Gastrocnemius medialis (tissue), 4 donors: ENCODE data around the gene ERBB3. TPM values are rescaled to one million over a fixed set of nuclear protein-coding genes. Genes with fewer than 3 reads are reported as not detected.

ENCODE experiments used
- ATAC-seq, 2 donors: fragments of 150-250 bp; one replicate each; pipeline ENCODE4 v1.9.1; 2016
- DNase-seq, 2 donors: peaks; one replicate each; pipeline ENCODE4 v3.0.0-alpha.2; 2019
- H3K27ac ChIP-seq, 4 donors: fragments of 200-600 bp; sonication (generic); 1 replicate in 1 of 4; 2 replicates in 3 of 4; pipeline ENCODE4 v1.5.1; 2016 to 2018; ENCODE audit warnings: mild to moderate bottlenecking in 2 of 4, moderate library complexity in 1 of 4
- H3K27me3 ChIP-seq, 3 donors: fragments of 200-600 bp; sonication (generic) in 2 of 3; 1 replicate in 1 of 3; 2 replicates in 2 of 3; pipeline versions ENCODE4 v1.5.1 to v1.6.0; 2016 to 2019; ENCODE audit warnings: mild to moderate bottlenecking in 1 of 3, moderate library complexity in 1 of 3
- H3K36me3 ChIP-seq, 2 donors: fragments of 200-600 bp; sonication (generic) in 1 of 2; one replicate each; pipeline ENCODE4 v1.5.1; 2017 to 2018
- H3K4me1 ChIP-seq, 2 donors: fragments of 200-600 bp; sonication (generic) in 1 of 2; one replicate each; pipeline ENCODE4 v1.5.1; 2016 to 2017; ENCODE audit warnings: mild to moderate bottlenecking in 2 of 2
- H3K4me3 ChIP-seq, 4 donors: fragments of 200-600 bp; sonication (generic) in 3 of 4; 1 replicate in 1 of 4; 2 replicates in 3 of 4; pipeline ENCODE4 v1.5.1; 2016 to 2019; ENCODE audit warnings: mild to moderate bottlenecking in 2 of 4
- H3K9me3 ChIP-seq, 3 donors: fragments of 200-600 bp; sonication (generic) in 2 of 3; 1 replicate in 1 of 3; 2 replicates in 2 of 3; pipeline ENCODE4 v1.5.1; 2016 to 2019
- POLR2A ChIP-seq, 2 donors: fragments of 450-650 bp; IDR thresholded peaks; one replicate each; pipeline ENCODE4 v1.6.1; 2017; ENCODE audit warnings: antibody characterized with exemption in 2 of 2, mild to moderate bottlenecking in 2 of 2, moderate library complexity in 2 of 2
- in situ Hi-C, 4 donors: fragments of 200-750 bp; cut with MboI; loops; one replicate each; pipeline versions ENCODE4 v1.15.0 to v1.8.0; 2017; ENCODE audit warnings: low sequenced_read_pairs in 4 of 4
- intact Hi-C: fragments of 100-400 bp; cut with DNase I; formaldehyde crosslinking; loops from one replicate; pipeline ENCODE4 v1.15.1; 2023; ENCODE audit warnings: low total_unique reads
- total RNA-seq, 4 donors: library from RNA; depleted of rRNA; stranded (reverse); fragments of >200 nt; gene quantifications; one replicate each; pipeline versions ENCODE4 v1.1.0 to v1.2.3, GENCODE V29; 2016
- TF ChIP-seq, protein P1 (sequence below), 5 experiments: fragments of 450-650 bp in 3 of 5; fragments of 200-600 bp in 2 of 5; sonication (generic) in 2 of 5; IDR thresholded peaks in 4 of 5; conservative IDR thresholded peaks in 1 of 5; 1 replicate in 4 of 5; 2 replicates in 1 of 5; pipeline ENCODE4 v1.5.1; 2016 to 2019; ENCODE audit warnings: antibody characterized with exemption in 5 of 5, mild to moderate bottlenecking in 3 of 5, moderate library complexity in 3 of 5

The ERBB3 gene
- total RNA-seq, 4 donors from 2014 or later, result 0.15 to 2.1 (median 1.1) TPM

DNA sequence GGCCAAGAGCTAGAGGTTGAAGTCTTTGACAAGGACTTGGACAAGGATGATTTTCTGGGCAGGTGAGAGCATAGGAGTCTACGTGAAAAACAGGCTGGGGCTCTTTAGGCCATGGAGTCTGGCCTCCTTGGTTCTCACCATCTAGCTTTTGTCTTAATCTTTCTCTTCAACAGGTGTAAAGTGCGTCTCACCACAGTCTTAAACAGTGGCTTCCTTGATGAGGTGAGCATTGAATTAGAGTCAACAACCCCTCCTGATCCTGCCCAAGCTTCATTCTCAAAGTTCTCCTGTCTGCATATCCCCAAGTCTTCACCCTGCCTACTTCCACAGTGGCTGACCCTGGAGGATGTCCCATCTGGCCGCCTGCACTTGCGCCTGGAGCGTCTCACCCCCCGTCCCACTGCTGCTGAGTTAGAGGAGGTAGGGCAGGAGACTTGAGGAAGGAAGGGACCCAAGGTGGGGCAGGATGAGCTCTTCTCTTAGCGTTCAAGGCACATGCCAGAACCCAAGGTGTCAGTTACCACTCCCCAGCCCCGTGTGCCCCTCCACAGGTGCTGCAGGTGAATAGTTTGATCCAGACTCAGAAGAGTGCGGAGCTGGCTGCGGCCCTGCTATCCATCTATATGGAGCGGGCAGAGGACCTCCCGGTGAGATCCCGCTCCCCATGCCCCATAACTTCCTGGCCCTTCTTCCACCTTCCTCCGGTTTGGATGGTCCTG lies 58.0 kb downstream of the ERBB3 start:
- ATAC-seq (no peak), DNase-seq (no peak)
- in situ Hi-C loops (no loop called here), intact Hi-C loops (no loop called here)
- Histone ChIP-seq H3K4me3 (no peak overlapping the region), H3K9me3 (no peaks in the 10 kb centered on the region), H3K4me1 (peaks cover 0 to under 1% of the 10 kb centered on the region in 2 donors), H3K27me3 (no peaks in the 10 kb centered on the region), H3K27ac (no peak overlapping the region), H3K36me3 (peaks cover 0 to 96% of the 10 kb centered on the region in 2 donors)
- TF ChIP-seq, protein P1, sequence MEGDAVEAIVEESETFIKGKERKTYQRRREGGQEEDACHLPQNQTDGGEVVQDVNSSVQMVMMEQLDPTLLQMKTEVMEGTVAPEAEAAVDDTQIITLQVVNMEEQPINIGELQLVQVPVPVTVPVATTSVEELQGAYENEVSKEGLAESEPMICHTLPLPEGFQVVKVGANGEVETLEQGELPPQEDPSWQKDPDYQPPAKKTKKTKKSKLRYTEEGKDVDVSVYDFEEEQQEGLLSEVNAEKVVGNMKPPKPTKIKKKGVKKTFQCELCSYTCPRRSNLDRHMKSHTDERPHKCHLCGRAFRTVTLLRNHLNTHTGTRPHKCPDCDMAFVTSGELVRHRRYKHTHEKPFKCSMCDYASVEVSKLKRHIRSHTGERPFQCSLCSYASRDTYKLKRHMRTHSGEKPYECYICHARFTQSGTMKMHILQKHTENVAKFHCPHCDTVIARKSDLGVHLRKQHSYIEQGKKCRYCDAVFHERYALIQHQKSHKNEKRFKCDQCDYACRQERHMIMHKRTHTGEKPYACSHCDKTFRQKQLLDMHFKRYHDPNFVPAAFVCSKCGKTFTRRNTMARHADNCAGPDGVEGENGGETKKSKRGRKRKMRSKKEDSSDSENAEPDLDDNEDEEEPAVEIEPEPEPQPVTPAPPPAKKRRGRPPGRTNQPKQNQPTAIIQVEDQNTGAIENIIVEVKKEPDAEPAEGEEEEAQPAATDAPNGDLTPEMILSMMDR (IDR thresholded peaks at IDR 0.05 in 4 of 5, conservative IDR thresholded peaks at IDR 0.05 in 1 of 5), result no peak
- TF ChIP-seq POLR2A (IDR thresholded peaks at IDR 0.05), result no peak

DNA sequence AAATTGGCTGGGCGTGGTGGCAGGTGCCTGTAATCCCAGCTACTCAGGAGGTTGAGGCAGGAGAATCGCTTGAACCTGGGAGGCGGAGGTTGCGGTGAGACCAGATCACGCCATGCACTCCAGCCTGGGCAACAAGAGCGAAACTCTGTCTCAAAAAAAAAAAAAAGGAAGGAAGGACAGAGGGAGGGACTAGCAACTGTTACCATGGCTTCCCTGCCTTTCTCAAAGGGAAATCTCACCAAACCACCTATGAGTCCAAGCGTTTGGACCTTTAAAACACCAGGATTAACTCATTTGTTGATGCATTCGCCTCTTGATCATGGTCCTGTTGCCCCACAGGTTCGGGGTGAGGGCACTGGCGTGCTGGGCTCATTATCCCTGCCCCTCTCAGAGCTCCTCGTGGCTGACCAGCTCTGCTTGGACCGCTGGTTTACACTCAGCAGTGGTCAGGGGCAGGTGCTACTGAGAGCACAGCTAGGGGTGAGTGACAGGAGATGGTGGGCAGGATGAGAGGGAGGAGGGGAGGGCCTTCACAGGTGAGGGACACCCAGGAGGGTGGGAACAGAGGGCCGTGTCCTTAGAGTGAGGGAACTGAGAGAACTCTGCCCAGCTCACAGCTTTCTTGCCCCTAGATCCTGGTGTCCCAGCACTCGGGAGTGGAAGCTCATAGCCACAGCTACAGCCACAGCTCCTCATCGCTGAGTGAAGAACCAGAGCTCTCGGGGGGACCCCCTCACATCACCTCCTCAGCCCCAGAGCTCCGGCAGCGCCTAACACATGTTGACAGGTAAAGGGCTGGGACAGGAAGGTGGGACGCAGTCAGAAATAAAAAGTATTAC lies 62.2 kb downstream of the ERBB3 start:
- H3K4me1 ChIP-seq, result peaks cover 0 to 11% of the 10 kb centered on the region in 2 donors
- peak overlapping the region; percentile 65 to 82 (median 77) for H3K27ac ChIP-seq
- no peak overlapping the region for H3K4me3 ChIP-seq
- H3K9me3 ChIP-seq, result no peaks in the 10 kb centered on the region
- intact Hi-C loops (no loop called here), in situ Hi-C loops (no loop called here)
- ATAC-seq (no peak), DNase-seq (no peak)
- H3K36me3 ChIP-seq, result peaks cover 0 to 76% of the 10 kb centered on the region in 2 donors
- no peaks in the 10 kb centered on the region for H3K27me3 ChIP-seq
- no peak for TF ChIP-seq POLR2A (IDR thresholded peaks at IDR 0.05)
- TF ChIP-seq, protein P1 (IDR thresholded peaks at IDR 0.05 in 4 of 5, conservative IDR thresholded peaks at IDR 0.05 in 1 of 5), result no peak

DNA sequence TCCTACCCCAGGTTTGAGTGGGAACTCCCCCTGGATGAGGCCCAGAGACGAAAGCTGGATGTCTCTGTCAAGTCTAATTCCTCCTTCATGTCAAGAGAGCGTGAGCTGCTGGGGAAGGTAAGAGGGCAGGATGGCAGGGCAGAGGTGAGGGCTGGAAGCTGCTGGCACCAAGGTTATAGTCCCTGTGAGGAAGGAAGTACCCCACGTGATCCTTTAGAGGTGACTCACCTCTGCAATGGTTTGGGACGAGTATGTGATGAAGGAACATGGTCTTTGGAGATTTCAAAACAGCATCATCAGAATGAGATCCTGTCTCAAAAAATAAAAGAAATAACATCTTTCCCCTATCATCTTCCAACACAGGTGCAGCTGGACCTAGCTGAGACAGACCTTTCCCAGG lies 63.3 kb downstream of the ERBB3 start:
- no peak for DNase-seq
- Histone ChIP-seq H3K36me3 (peaks cover 0 to 66% of the 10 kb centered on the region in 2 donors), H3K4me1 (peaks cover 0 to 11% of the 10 kb centered on the region in 2 donors), H3K9me3 (no peaks in the 10 kb centered on the region), H3K27ac (peak overlapping the region; percentile 65 to 82 (median 77)), H3K27me3 (no peaks in the 10 kb centered on the region), H3K4me3 (no peak overlapping the region)
- no peak for TF ChIP-seq POLR2A (IDR thresholded peaks at IDR 0.05)
- TF ChIP-seq, protein P1 (IDR thresholded peaks at IDR 0.05 in 4 of 5, conservative IDR thresholded peaks at IDR 0.05 in 1 of 5), result no peak
- in situ Hi-C loops (no loop called here), intact Hi-C loops (no loop called here)
- no peak for ATAC-seq

DNA sequence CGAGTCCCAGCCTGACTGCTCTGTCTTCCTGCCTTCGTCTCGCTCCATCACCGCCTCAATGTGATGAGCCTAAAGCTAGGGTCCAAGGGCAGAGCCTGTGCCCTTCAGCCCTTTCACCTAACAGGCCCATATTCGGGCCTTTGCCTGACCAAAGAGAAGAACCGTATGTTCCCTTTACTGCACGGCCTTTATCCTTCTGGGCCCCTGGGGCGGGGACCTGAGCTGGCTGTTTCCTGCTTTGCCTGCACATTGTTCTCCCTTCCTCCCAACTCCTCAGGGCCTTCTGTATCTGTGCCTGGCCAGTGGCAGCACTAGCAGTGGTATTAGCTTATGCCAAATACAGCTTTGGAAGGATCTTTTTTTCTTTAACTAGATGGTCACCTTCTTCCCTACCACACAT lies 63.9 kb downstream of the ERBB3 start:
- Histone ChIP-seq H3K27me3 (no peaks in the 10 kb centered on the region), H3K4me1 (peaks cover 0 to 11% of the 10 kb centered on the region in 2 donors), H3K27ac (peak overlapping the region; percentile 65 to 82 (median 77)), H3K36me3 (peaks cover 0 to 59% of the 10 kb centered on the region in 2 donors), H3K9me3 (no peaks in the 10 kb centered on the region), H3K4me3 (no peak overlapping the region)
- intact Hi-C loops, result no loop called here
- DNase-seq (no peak), ATAC-seq (peak; percentile 43 to 52)
- no peak for TF ChIP-seq POLR2A (IDR thresholded peaks at IDR 0.05)
- TF ChIP-seq, protein P1 (IDR thresholded peaks at IDR 0.05 in 4 of 5, conservative IDR thresholded peaks at IDR 0.05 in 1 of 5), result no peak
- in situ Hi-C loops, result no loop called here
